DMS79 treated with DMSO at 0.1 percent for 48 hours (cell line): ENCODE results near the gene WDR64.
"Not testable (repeated sequence)": the region's sequence is repeated elsewhere in the genome, so short reads cannot be mapped to it uniquely, and the experiment has no call there.

Experiments
- DNase-seq: peaks from one replicate; lab custom pipeline; 2025; lab: John Stamatoyannopoulos, UW

WDR64 gene

GRCh38 chr1:241701483-241702295 is 49.6 kb downstream of the WDR64 start:
- no peak for DNase-seq

- DNase-seq: no peak
Measured at GRCh38 chr1:241702442-241703373, 50.6 kb downstream of the WDR64 start.

- not testable (repeated sequence) for DNase-seq
Measured at GRCh38 chr1:241703739-241704138, 51.7 kb downstream of the WDR64 start.

- DNase-seq: no peak
Measured at GRCh38 chr1:241706257-241706656, 54.2 kb downstream of the WDR64 start.

- no peak for DNase-seq
Measured at GRCh38 chr1:241706967-241707366, 54.9 kb downstream of the WDR64 start.

- DNase-seq: no peak
Measured at GRCh38 chr1:241707442-241707841, 55.4 kb downstream of the WDR64 start.

- DNase-seq: no peak
Measured at GRCh38 chr1:241711326-241711725, 59.2 kb downstream of the WDR64 start.

GRCh38 chr1:241713316-241713715 is 61.2 kb downstream of the WDR64 start:
- no peak for DNase-seq

GRCh38 chr1:241714321-241715218 is 62.5 kb downstream of the WDR64 start:
- no peak for DNase-seq

GRCh38 chr1:241715435-241715834 is 63.4 kb downstream of the WDR64 start:
- no peak for DNase-seq

- no peak for DNase-seq
Measured at GRCh38 chr1:241715956-241716355, 63.9 kb downstream of the WDR64 start.

- no peak for DNase-seq
Measured at GRCh38 chr1:241716915-241717656, 65.0 kb downstream of the WDR64 start.

- no peak for DNase-seq
Measured at GRCh38 chr1:241717975-241718374, 65.9 kb downstream of the WDR64 start.

GRCh38 chr1:241721011-241721410 is 68.9 kb downstream of the WDR64 start:
- no peak for DNase-seq

- no peak for DNase-seq
Measured at GRCh38 chr1:241722947-241723346, 70.9 kb downstream of the WDR64 start.

GRCh38 chr1:241724741-241725356 is 72.8 kb downstream of the WDR64 start:
- DNase-seq: no peak

- no peak for DNase-seq
Measured at GRCh38 chr1:241730031-241730430, 78.0 kb downstream of the WDR64 start.

- DNase-seq: no peak
Measured at GRCh38 chr1:241733899-241734298, 81.8 kb downstream of the WDR64 start.

GRCh38 chr1:241734533-241734932 is 82.5 kb downstream of the WDR64 start:
- no peak for DNase-seq

GRCh38 chr1:241735493-241735926 is 83.4 kb downstream of the WDR64 start:
- DNase-seq: not testable (repeated sequence)

- DNase-seq: no peak
Measured at GRCh38 chr1:241736387-241736786, 84.3 kb downstream of the WDR64 start.
